ENCODE data around the gene RGS18.
"Not testable (repeated sequence)": the region's sequence is repeated elsewhere in the genome, so short reads cannot be mapped to it uniquely, and the experiment has no call there.

The RGS18 gene

DNA sequence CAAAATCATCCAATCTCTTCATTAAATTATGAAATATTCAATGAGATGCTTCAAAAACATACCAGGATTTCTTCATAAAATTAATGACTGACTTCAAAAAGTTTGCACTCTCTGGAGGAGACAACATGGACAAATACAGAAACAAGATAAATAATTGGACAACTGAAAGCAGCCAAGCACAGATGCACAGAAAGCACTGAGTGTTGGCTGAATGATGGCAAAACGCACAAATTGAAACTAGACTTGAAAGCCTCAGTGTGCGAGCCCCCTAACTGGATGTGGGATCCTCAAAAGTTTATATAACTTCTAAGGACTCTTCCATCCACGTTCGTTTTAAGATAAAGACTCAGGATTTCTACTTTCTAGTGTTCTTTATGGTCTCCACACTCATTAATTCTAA is 27.9 kb downstream of the RGS18 start:
- Mint-ChIP-seq H3K4me1 (ENCODE audit: low read depth) (no peaks in the 10 kb centered on the region), H3K9me3 (no peaks in the 10 kb centered on the region), H3K4me3 (no peak overlapping the region), H3K36me3 (ENCODE audit: low read depth) (no peaks in the 10 kb centered on the region), H3K27me3 (no peaks in the 10 kb centered on the region), H3K27ac (no peak overlapping the region)

DNA sequence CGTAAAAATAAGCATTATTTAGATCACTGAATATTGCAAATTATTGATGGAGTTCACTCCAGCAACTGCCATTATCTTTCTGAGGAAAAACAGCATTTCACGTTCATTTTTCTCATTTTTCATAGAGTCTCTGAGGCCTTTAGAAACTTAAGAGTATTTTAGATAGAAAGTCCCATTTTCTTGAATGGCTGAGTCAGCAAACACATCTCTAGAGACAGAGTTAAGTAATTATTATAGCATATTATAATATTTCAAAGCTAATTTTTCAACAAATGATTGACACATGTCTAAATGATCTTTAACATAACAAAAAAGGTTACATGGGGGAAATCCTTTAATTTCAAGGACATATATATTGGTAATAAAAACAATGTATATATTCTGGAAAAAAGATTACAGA is 31.8 kb downstream of the RGS18 start:
- Mint-ChIP-seq H3K4me3 (no peak overlapping the region), H3K9me3 (no peaks in the 10 kb centered on the region), H3K27me3 (no peaks in the 10 kb centered on the region), H3K36me3 (ENCODE audit: low read depth) (no peaks in the 10 kb centered on the region), H3K27ac (no peak overlapping the region), H3K4me1 (ENCODE audit: low read depth) (no peaks in the 10 kb centered on the region)

DNA sequence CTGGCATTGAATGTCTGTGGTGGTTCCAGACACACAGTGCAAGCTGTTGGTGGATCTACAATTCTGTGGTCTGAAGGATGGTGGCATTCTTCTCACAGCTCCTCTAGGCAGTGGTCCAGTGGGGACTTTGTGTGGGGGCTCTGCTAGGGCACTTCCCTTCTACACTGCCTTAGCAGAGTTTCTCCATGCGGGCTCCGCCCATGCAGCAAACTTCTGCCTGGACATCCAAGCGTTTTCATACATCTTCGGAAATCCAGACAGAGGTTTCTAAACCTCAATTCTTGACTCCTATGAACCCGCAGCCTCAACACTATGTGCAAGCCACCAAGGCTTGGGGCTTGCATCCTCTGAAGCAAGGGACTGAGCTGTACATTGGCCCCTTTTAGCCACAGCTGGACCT is 43.0 kb downstream of the RGS18 start:
- no peak overlapping the region for H3K4me3 Mint-ChIP-seq
- no peaks in the 10 kb centered on the region for H3K36me3 Mint-ChIP-seq (ENCODE audit: low read depth)
- H3K27me3 Mint-ChIP-seq = no peaks in the 10 kb centered on the region
- H3K9me3 Mint-ChIP-seq = peaks cover 7% of the 10 kb centered on the region
- no peaks in the 10 kb centered on the region for H3K4me1 Mint-ChIP-seq (ENCODE audit: low read depth)
- no peak overlapping the region for H3K27ac Mint-ChIP-seq

DNA sequence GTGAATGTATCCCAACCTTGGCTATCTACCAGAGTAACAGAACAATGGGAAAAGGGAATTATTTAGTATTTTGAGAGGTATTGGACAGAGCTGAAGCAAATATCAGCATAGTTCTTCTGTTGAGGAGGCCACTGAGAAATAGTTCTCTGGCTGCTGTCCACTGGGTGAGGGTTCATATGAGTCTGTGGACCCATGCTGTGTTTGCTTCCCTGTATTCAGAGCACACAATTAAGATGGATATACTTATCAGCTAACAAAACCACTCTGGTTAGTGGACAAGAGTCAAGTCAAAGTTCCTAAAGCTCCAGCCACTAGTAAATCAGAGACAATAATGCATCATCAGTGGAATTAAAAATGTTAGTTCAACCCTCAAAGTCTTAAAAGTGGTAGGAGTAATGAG is 66.1 kb downstream of the RGS18 start:
- Mint-ChIP-seq H3K36me3 (ENCODE audit: low read depth) (no peaks in the 10 kb centered on the region), H3K4me1 (ENCODE audit: low read depth) (no peaks in the 10 kb centered on the region), H3K27ac (no peak overlapping the region), H3K9me3 (peaks cover 8% of the 10 kb centered on the region), H3K4me3 (no peak overlapping the region), H3K27me3 (no peaks in the 10 kb centered on the region)

DNA sequence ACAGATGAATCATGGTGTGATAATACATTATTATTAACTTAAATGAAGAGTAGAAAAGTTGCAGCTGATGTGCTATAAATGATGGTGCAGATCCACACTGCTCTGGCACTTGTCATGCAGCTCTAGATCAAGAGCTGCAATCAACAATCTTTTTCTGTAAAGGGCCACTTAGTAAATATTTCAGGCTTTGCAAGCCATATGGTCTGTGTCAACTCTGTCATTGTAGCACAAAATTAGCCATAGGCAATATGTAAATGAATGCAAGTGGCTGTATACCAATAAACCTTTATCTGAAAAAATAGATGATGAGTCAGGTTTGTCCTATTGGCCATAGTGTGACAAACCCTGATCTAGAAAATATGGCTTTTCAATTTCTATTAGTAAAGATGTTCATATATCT is 66.6 kb downstream of the RGS18 start:
- Mint-ChIP-seq H3K4me1 (ENCODE audit: low read depth) (no peaks in the 10 kb centered on the region), H3K36me3 (ENCODE audit: low read depth) (no peaks in the 10 kb centered on the region), H3K9me3 (peaks cover 8% of the 10 kb centered on the region), H3K27ac (no peak overlapping the region), H3K27me3 (no peaks in the 10 kb centered on the region), H3K4me3 (no peak overlapping the region)

DNA sequence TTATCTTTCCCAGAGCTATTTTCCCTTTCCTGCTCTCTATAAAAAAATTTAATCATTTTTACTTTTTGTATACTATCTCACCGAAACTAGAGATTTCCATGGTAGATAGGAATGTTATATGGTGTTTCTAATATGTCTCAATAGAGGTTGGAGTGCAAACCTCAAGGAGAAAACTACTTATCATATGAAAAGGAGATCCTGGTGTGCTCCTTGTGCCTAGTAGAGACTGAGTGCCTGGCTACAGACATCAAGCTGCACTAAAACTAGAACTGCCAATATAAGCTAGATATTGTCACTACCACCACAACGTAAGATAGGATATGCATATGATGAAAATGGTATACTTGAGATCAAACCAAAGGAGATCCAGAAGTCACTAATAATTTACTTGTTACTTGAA is 67.0 kb downstream of the RGS18 start:
- Mint-ChIP-seq H3K27ac (no peak overlapping the region), H3K4me1 (ENCODE audit: low read depth) (no peaks in the 10 kb centered on the region), H3K27me3 (no peaks in the 10 kb centered on the region), H3K4me3 (no peak overlapping the region), H3K36me3 (ENCODE audit: low read depth) (no peaks in the 10 kb centered on the region), H3K9me3 (peaks cover 8% of the 10 kb centered on the region)

- H3K9me3 Mint-ChIP-seq = peaks cover 8% of the 10 kb centered on the region
- no peaks in the 10 kb centered on the region for H3K36me3 Mint-ChIP-seq (ENCODE audit: low read depth)
- no peaks in the 10 kb centered on the region for H3K27me3 Mint-ChIP-seq
- no peak overlapping the region for H3K4me3 Mint-ChIP-seq
- H3K4me1 Mint-ChIP-seq (ENCODE audit: low read depth) = no peaks in the 10 kb centered on the region
- H3K27ac Mint-ChIP-seq = no peak overlapping the region
Measured at GRCh38 chr1:192225703-192226102, 67.4 kb downstream of the RGS18 start.

GRCh38 chr1:192227330-192227729 is 69.1 kb downstream of the RGS18 start:
- Mint-ChIP-seq H3K4me1 (ENCODE audit: low read depth) (no peaks in the 10 kb centered on the region), H3K27me3 (no peaks in the 10 kb centered on the region), H3K4me3 (no peak overlapping the region), H3K27ac (no peak overlapping the region), H3K9me3 (peaks cover 8% of the 10 kb centered on the region), H3K36me3 (ENCODE audit: low read depth) (no peaks in the 10 kb centered on the region)

DNA sequence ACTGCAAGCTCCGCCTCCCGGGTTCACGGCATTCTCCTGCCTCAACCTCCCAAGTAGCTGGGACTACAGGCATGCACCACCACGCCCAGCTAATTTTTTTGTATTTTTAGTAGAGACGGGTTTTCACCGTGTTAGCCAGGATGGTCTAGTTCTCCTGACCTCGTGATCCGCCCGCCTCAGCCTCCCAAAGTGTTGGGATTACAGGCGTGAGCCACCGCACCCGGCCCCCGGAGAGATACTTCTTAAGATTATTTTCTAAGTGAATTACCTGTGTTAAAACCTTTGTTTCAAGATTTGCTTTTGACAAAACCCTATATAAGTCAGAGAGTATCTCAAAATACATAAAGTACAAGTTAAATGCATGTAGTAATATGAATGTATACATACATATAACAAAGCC is 69.7 kb downstream of the RGS18 start:
- H3K4me1 Mint-ChIP-seq (ENCODE audit: low read depth); H3K27me3 Mint-ChIP-seq; H3K4me3 Mint-ChIP-seq; H3K9me3 Mint-ChIP-seq; H3K27ac Mint-ChIP-seq; H3K36me3 Mint-ChIP-seq (ENCODE audit: low read depth): not testable (repeated sequence)

DNA sequence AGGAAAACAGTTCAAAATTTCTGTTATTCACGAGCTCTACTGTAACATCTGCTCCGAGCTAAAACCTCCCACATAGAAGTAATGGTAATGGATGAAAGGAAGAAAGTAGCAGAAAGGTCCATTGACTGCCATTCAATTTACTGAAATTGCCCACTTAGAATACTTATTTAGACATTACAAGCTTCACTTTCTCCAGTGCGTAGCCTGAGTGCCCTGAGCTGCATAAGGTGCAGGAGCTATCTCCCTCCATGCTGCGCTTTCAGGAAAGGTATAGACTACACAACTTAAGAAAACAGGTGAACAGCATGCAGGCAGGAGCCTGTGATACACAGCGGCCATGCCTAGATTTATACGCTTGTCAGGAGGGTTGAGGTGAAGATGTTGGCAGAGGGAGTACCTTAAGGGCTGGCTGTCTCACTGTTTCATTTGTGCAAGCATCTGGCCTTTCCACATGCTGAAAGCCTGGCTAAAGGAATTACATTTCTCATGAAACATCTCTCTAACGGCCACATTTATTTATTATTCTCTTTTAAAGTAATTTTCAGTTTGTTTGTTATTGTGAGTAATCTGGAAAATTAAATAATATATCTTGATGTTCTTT is 74.7 kb downstream of the RGS18 start:
- no peaks in the 10 kb centered on the region for H3K36me3 Mint-ChIP-seq (ENCODE audit: low read depth)
- no peak overlapping the region for H3K27ac Mint-ChIP-seq
- H3K4me1 Mint-ChIP-seq (ENCODE audit: low read depth) = no peaks in the 10 kb centered on the region
- no peaks in the 10 kb centered on the region for H3K9me3 Mint-ChIP-seq
- H3K4me3 Mint-ChIP-seq = no peak overlapping the region
- H3K27me3 Mint-ChIP-seq = no peaks in the 10 kb centered on the region

DNA sequence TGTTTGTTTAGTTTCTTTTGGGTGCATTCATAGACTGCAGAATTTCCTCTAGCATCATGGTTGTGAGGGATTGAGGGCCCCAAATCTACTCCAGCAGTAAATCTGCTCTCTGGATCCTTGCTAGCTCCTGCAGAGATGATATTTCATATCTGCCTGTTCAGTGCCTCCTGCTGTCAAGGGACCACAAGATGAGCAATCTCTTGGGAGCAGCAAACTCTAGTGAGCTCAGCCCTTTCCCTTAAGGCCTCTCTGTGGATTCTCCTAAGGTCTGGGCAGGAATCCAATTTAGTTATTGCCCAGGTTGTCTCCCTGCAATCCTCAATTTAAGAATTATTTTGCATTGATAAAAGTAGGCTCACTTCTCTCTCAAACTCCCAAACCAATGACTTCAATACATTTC is 76.9 kb downstream of the RGS18 start:
- no peaks in the 10 kb centered on the region for H3K27me3 Mint-ChIP-seq
- no peak overlapping the region for H3K4me3 Mint-ChIP-seq
- no peaks in the 10 kb centered on the region for H3K36me3 Mint-ChIP-seq (ENCODE audit: low read depth)
- H3K27ac Mint-ChIP-seq = no peak overlapping the region
- H3K9me3 Mint-ChIP-seq = no peaks in the 10 kb centered on the region
- no peaks in the 10 kb centered on the region for H3K4me1 Mint-ChIP-seq (ENCODE audit: low read depth)

Data from stimulated activated naive CD8-positive, alpha-beta T cell treated with anti-CD3 and anti-CD28 coated beads, Interleukin-15, Interleukin-2, amounts not matched to agents 100 ng/mL and 50 ng/mL, for 24 hours (primary cell).